Measurements from ENCODE around the gene RMND1.

Gene RMND1

DNA sequence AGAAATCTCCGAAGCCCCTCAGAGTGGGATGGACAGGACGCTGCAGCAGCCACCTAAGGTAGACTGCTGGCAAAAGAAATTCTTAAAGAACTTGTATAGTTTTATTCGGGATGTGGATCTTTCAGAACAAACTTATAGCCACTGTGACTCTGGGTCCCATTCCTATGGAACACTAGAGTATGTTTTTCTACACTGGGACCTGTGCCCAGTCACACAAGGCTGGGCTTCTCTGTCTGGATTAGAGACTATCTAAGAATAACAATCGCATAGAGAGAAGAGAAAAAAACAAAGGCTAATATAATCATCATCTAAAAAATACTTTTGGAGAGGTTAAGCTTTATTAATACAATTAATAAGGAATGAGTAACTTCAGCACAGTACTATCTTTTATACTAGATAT, 28.9 kb downstream of the RMND1 start:
- TF ChIP-seq, protein P1, sequence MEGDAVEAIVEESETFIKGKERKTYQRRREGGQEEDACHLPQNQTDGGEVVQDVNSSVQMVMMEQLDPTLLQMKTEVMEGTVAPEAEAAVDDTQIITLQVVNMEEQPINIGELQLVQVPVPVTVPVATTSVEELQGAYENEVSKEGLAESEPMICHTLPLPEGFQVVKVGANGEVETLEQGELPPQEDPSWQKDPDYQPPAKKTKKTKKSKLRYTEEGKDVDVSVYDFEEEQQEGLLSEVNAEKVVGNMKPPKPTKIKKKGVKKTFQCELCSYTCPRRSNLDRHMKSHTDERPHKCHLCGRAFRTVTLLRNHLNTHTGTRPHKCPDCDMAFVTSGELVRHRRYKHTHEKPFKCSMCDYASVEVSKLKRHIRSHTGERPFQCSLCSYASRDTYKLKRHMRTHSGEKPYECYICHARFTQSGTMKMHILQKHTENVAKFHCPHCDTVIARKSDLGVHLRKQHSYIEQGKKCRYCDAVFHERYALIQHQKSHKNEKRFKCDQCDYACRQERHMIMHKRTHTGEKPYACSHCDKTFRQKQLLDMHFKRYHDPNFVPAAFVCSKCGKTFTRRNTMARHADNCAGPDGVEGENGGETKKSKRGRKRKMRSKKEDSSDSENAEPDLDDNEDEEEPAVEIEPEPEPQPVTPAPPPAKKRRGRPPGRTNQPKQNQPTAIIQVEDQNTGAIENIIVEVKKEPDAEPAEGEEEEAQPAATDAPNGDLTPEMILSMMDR (conservative IDR thresholded peaks at IDR 0.05; ENCODE audit: low read depth, low read length): no peak
- DNase-seq (ENCODE audit: low read depth): peak; percentile 33
- no peak overlapping the region for H3K4me3 ChIP-seq (ENCODE audit: low read depth, low read length)

DNA sequence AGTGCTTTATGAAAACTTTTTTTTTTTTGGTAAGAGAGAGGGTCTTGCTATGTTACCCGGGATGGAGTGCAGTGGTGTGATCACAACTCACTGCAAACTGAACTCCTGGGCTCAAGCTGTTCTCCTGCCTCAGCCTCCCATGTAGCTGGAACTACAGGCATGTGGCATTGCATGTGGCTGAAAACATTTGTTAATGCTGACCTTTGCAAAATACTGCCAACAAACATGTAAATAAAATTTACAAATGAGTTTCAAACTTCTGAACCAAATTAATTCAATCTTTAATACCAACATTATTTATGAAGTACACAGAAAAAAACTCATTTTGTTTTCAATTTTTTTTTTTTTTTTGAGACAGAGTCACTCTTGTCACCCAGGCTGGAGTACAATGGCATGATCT, 34.4 kb downstream of the RMND1 start:
- H3K4me3 ChIP-seq (ENCODE audit: low read depth, low read length): no peak overlapping the region
- no peak for DNase-seq (ENCODE audit: low read depth)
- TF ChIP-seq, protein P1 (conservative IDR thresholded peaks at IDR 0.05; ENCODE audit: low read depth, low read length): no peak

DNA sequence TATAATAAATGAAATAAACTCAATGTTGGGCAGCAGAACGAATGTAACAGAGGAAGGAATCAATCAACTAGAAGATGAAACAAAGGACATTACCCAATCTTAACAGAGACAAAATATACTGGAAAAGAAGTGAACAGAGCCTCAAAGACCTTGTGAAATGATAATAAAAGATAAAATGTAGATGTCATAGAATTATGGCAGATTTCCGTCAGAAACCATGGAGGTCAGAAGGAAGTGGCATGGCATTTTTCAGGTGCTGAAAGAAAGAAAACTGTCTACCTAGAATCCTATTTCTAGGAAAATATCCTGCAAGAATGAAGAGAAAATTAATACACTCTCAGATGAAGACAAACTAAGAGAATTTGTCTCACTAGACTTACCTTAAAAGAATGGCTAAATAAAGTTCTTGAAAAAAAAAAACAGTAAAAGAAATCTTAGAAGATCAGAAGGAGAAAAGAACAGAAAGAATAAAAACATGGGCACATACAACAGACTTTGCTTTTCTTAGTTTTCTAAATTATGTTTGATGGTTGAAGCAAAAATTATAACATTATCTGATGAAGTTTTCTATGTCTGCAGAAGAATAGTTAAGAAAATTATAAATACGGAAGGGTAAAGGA, 37.2 kb downstream of the RMND1 start:
- H3K4me3 ChIP-seq (ENCODE audit: low read depth, low read length): no peak overlapping the region
- DNase-seq (ENCODE audit: low read depth): no peak
- TF ChIP-seq, protein P1 (conservative IDR thresholded peaks at IDR 0.05; ENCODE audit: low read depth, low read length): no peak

DNA sequence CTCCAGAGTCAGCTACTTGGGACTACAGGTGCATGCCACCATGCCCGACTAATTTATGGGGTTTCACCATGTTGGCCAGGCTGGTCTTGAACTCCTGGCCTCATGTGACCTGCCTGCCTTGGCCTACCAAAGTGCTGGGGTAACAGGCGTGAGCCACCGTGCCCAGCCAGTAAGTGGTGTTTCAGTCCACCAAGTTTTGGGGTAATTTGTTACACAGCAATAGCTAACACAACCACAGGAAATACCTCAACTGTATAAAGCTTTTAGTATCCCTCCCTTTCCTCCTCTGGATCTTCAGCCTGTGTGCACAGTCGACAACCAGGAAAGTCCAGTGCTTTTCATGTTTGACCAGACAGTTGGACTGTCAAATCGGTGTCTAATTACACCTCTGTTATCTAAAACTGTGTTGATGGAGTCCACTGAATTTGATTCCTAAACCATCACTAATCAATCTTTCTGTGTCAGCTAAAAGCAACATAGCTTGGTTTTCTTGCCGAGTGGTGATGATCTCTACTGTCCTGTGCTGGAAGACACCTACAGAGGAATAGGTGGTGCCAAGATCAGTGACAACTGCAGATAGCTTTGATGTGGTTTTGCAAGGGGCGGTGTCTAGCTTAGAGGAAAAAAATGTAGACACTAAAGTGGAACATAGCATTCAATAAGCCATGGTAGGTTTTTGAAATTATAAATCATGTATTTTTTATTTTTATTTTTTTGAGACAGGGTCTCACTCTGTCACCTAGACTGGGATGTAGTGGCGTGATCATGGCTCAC, 38.4 kb downstream of the RMND1 start:
- DNase-seq (ENCODE audit: low read depth): no peak
- TF ChIP-seq, protein P1 (conservative IDR thresholded peaks at IDR 0.05; ENCODE audit: low read depth, low read length): no peak
- no peak overlapping the region for H3K4me3 ChIP-seq (ENCODE audit: low read depth, low read length)

DNA sequence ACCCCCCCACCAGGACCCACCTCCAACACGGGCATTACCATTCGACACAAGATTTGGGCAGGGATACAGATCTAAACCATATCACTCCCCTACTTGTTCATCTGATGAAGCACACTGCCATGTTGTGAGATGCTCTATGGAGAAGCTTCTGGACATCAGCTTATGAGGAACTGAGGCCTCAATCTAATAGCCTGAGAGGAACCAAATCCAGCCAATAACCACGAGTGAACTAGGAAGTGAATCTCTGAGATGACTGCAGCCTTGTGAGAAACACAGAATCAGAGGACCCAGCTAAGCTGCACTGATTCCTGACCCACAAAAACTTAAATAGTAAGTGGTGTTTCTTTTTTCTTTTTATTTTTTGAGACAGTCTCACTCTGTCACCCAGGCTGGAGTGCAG, 39.0 kb downstream of the RMND1 start:
- H3K4me3 ChIP-seq (ENCODE audit: low read depth, low read length): no peak overlapping the region
- TF ChIP-seq, protein P1 (conservative IDR thresholded peaks at IDR 0.05; ENCODE audit: low read depth, low read length): no peak
- DNase-seq (ENCODE audit: low read depth): no peak

DNA sequence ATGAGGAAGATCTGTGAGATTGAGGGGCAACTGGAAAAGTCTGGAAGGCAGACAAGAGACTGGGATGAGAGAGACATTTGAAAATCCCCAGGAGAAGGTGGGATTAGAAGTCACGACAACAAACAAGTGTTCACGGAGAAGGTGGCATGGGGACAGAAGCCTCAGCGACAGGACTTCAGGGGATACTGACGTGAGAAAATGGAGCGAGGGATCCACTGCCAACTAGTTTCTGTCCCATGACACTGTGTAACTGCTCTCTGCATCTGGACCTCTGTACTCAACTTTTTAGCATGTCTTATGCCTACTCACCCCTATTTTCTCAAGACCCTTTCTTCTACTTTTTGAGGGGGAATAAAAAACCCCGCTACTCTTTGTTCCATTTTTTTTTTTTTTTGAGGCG, 42.2 kb downstream of the RMND1 start:
- no peak for DNase-seq (ENCODE audit: low read depth)
- TF ChIP-seq, protein P1 (conservative IDR thresholded peaks at IDR 0.05; ENCODE audit: low read depth, low read length): no peak
- no peak overlapping the region for H3K4me3 ChIP-seq (ENCODE audit: low read depth, low read length)

DNA sequence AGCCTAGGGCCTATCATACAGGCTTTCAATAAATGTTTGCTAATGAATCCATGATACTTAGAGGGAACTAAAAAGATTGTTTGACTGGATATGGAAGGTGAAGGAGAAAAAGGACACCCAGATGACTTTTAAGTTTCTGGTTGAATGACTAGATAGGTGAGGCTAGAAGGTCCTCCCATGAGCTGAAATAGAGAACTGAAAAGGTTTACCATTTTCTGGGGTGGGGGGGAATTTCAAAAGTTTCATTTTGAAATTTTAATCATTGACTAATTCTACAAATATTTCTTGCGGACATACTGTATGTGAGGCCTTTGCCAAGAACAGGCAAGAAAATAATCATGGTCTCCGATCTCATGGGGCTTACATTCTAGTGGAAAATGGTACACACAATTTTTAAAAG, 42.7 kb downstream of the RMND1 start:
- no peak for DNase-seq (ENCODE audit: low read depth)
- no peak overlapping the region for H3K4me3 ChIP-seq (ENCODE audit: low read depth, low read length)
- TF ChIP-seq, protein P1 (conservative IDR thresholded peaks at IDR 0.05; ENCODE audit: low read depth, low read length): no peak
